WTC11 (cell line): Measurements from ENCODE around the gene SNX6. TPM values are rescaled to one million over a fixed set of nuclear protein-coding genes. Genes with fewer than 3 reads are reported as not detected.

ENCODE experiments used
- ATAC-seq: fragments of 200-7000 bp; cut with Tn5 transposase; 2 replicates; pipeline ENCODE4 v1.10.0; 2021; ENCODE audit warnings: mild to moderate bottlenecking, moderate library complexity
- CTCF ChIA-PET: fragments of 300-600 bp; sonication (Branson Sonifier 250); formaldehyde crosslinking; loops from one replicate; lab custom pipeline; 2021; ENCODE audit warnings: antibody characterized with exemption; lab: Charles Lee
- POLR2A ChIA-PET: fragments of 350-600 bp; sonication (Branson Sonifier 250); formaldehyde crosslinking; loops from one replicate; lab custom pipeline; 2021; ENCODE audit warnings: antibody characterized with exemption; lab: Charles Lee
- DNase-seq: peaks from one replicate; pipeline ENCODE4 v3.0.0; 2021; ENCODE audit warnings: low spot score
- H3K27ac Mint-ChIP-seq: 2 replicates; pipeline ENCODE4 v1.8.0; 2021; ENCODE audit warnings: mixed read lengths
- H3K27me3 Mint-ChIP-seq: 2 replicates; pipeline ENCODE4 v1.8.0; 2021; ENCODE audit warnings: low read depth, mild to moderate bottlenecking, moderate library complexity, mixed read lengths
- H3K36me3 Mint-ChIP-seq: 2 replicates; pipeline ENCODE4 v1.8.0; 2021; ENCODE audit warnings: mixed read lengths
- H3K4me1 Mint-ChIP-seq: 2 replicates; pipeline ENCODE4 v1.8.0; 2022; ENCODE audit warnings: mixed read lengths
- H3K4me3 Mint-ChIP-seq: 2 replicates; pipeline ENCODE4 v1.8.0; 2021; ENCODE audit warnings: mild to moderate bottlenecking, moderate library complexity, mixed read lengths
- H3K9me3 Mint-ChIP-seq: 2 replicates; pipeline ENCODE4 v1.8.0; 2021; ENCODE audit warnings: mixed read lengths
- ARID4B ChIP-seq: sonication (generic); formaldehyde crosslinking; IDR thresholded peaks from 2 replicates; pipeline ENCODE4 v1.8.0; 2023; ENCODE audit warnings: missing genetic modification reagents, mild to moderate bottlenecking, borderline replicate concordance
- CREM ChIP-seq: sonication (generic); formaldehyde crosslinking; IDR thresholded peaks from 2 replicates; pipeline ENCODE4 v1.8.1; 2022; ENCODE audit warnings: mild to moderate bottlenecking, missing genetic modification reagents, moderate library complexity
- FOXP1 ChIP-seq: sonication (generic); formaldehyde crosslinking; IDR thresholded peaks from 2 replicates; pipeline ENCODE4 v1.8.0; 2022; ENCODE audit warnings: missing genetic modification reagents, mild to moderate bottlenecking, moderate library complexity, borderline replicate concordance
- GABPB1 ChIP-seq: sonication (generic); formaldehyde crosslinking; IDR thresholded peaks from 2 replicates; pipeline ENCODE4 v1.8.1; 2023; ENCODE audit warnings: mild to moderate bottlenecking, missing genetic modification reagents
- NR3C1 ChIP-seq: sonication (generic); formaldehyde crosslinking; conservative IDR thresholded peaks from 2 replicates; pipeline ENCODE4 v1.8.1; 2023; ENCODE audit warnings: low read depth, mild to moderate bottlenecking, missing genetic modification reagents
- PRDM15 ChIP-seq: sonication (generic); formaldehyde crosslinking; IDR thresholded peaks from 2 replicates; pipeline ENCODE4 v1.8.0; 2022; ENCODE audit warnings: missing genetic modification reagents
- SMAD3 ChIP-seq: sonication (generic); formaldehyde crosslinking; IDR thresholded peaks from 2 replicates; pipeline ENCODE4 v1.8.0; 2022; ENCODE audit warnings: missing genetic modification reagents, mild to moderate bottlenecking, borderline replicate concordance
- SP1 ChIP-seq: sonication (generic); formaldehyde crosslinking; conservative IDR thresholded peaks from 2 replicates; pipeline ENCODE4 v1.8.1; 2022; ENCODE audit warnings: missing genetic modification reagents
- USF1 ChIP-seq: sonication (generic); formaldehyde crosslinking; IDR thresholded peaks from 2 replicates; pipeline ENCODE4 v1.8.0; 2022; ENCODE audit warnings: mild to moderate bottlenecking, missing genetic modification reagents
- ZNF121 ChIP-seq: sonication (generic); formaldehyde crosslinking; IDR thresholded peaks from 2 replicates; pipeline ENCODE4 v1.8.0; 2023; ENCODE audit warnings: missing genetic modification reagents
- total RNA-seq: library from RNA; stranded (reverse); gene quantifications from 3 replicates; pipeline ENCODE4 v1.2.3, GENCODE V29; 2021
- TF ChIP-seq, protein P1 (sequence below): fragments of 250-450 bp; sonication (Bioruptor Pico); conservative IDR thresholded peaks from 2 replicates; pipeline ENCODE4 v1.9.0; 2021; ENCODE audit warnings: mild to moderate bottlenecking

Gene SNX6
- total RNA-seq, 1 experiment from 2014 or later = 51.3 TPM

- peaks cover 7% of the 10 kb centered on the region; the same call in 1 of the 2 replicates for H3K27me3 Mint-ChIP-seq
- peaks cover 7% of the 10 kb centered on the region for H3K9me3 Mint-ChIP-seq
- POLR2A ChIA-PET = interaction anchor here (0.8 kb wide), 1 partner anchor 31 kb away, joined by 9 read pairs; no protein-coding TSS in a partner anchor
- DNase-seq (no peak), ATAC-seq (no peak)
- H3K4me1 Mint-ChIP-seq = peaks cover 7% of the 10 kb centered on the region
- no peak for TF ChIP-seq PRDM15 (CRISPR knock-in tag)
- TF ChIP-seq USF1 (CRISPR knock-in tag) = no peak
- TF ChIP-seq, protein P1, sequence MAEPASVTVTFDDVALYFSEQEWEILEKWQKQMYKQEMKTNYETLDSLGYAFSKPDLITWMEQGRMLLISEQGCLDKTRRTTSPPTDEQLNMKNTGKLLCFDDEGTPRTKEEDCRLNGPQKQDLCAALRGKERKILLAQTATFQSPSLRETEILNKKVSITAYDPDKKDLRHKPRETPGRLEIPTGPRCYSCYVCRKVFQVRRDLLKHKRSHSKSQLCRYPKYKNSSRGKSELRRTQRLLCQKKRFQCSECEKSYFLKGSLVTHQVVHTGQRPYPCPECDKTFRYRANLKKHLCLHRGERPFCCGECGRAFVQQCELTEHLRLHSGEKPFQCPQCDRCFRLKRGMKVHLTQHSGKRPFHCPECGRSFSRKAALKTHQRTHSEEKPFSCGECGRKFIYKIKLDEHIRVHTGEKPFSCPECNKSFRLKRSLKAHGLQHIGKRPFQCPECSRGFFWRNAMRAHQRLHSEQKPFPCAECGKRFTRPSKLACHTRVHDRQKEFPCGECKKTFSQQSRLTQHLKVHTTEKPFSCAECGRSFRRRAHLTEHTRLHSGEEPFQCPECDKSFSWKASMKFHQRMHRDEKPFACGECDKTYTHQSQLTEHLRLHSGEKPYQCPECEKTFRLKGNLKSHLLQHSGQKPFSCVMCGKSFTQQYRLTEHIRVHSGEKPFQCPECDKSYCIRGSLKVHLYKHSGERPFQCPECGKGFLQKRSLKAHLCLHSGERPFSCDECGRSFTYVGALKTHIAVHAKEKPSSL (CRISPR knock-in tag) = no peak
- TF ChIP-seq CREM (CRISPR knock-in tag) = no peak
- no peak for TF ChIP-seq SMAD3 (CRISPR knock-in tag)
- TF ChIP-seq ARID4B (CRISPR knock-in tag) = no peak
- no peak for TF ChIP-seq FOXP1 (CRISPR knock-in tag)
- TF ChIP-seq SP1 (CRISPR knock-in tag) = no peak
- TF ChIP-seq NR3C1 (CRISPR knock-in tag) = no peak
- no peak overlapping the region for H3K4me3 Mint-ChIP-seq
- H3K27ac Mint-ChIP-seq = no peak overlapping the region
- H3K36me3 Mint-ChIP-seq = no peaks in the 10 kb centered on the region
- CTCF ChIA-PET = no interaction called here
Measured at GRCh38 chr14:34633742-34634141, 3.8 kb upstream of the SNX6 start.

- Mint-ChIP-seq H3K4me3 (no peak overlapping the region), H3K27ac (no peak overlapping the region), H3K27me3 (peaks cover 7% of the 10 kb centered on the region; the same call in 1 of the 2 replicates), H3K4me1 (peaks cover 10% of the 10 kb centered on the region), H3K36me3 (peaks cover 3% of the 10 kb centered on the region; the same call in 1 of the 2 replicates), H3K9me3 (peaks cover 5% of the 10 kb centered on the region)
- DNase-seq = no peak
- TF ChIP-seq GABPB1 (CRISPR knock-in tag) (no peak), ZNF121 (CRISPR knock-in tag) (0 out of 2 replicates have a peak, but pooled peaks have one; percentile 19)
- ATAC-seq = no peak
- CTCF ChIA-PET = no interaction called here
- POLR2A ChIA-PET = no interaction called here
Measured at GRCh38 chr14:34632411-34632978, 2.5 kb upstream of the SNX6 start.
